Measurements from ENCODE around the gene NTF3.

Gene NTF3

DNA sequence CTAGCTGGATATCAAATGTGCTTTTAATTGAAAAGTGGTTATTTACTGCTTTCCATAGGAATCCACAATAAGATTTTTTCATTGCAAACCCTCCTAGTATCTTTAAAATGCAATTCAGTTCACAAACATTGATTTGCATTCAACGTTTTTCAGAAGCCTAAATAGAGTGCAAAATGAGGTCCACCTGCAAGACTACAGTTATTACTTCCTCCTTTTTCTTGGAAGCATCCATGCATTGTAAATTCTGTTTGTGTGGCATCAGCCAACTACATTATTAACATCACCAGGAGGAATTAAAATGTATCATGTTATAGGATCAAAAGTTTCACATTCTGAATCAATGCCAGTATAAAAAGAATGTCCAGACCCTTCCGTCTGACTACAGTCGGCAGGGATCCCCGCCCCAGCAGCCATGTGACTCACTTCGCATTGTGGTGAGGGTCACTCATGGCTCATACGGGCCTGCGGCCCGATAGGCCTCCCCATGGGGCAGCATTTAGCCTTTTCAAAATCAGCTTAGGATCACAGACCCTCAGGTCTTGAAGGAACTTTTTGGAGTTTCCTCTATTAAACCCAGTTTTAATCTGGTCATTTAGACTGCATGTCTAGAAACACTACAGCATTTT, 46.3 kb downstream of the NTF3 start:
- TF ChIP-seq, protein P1, sequence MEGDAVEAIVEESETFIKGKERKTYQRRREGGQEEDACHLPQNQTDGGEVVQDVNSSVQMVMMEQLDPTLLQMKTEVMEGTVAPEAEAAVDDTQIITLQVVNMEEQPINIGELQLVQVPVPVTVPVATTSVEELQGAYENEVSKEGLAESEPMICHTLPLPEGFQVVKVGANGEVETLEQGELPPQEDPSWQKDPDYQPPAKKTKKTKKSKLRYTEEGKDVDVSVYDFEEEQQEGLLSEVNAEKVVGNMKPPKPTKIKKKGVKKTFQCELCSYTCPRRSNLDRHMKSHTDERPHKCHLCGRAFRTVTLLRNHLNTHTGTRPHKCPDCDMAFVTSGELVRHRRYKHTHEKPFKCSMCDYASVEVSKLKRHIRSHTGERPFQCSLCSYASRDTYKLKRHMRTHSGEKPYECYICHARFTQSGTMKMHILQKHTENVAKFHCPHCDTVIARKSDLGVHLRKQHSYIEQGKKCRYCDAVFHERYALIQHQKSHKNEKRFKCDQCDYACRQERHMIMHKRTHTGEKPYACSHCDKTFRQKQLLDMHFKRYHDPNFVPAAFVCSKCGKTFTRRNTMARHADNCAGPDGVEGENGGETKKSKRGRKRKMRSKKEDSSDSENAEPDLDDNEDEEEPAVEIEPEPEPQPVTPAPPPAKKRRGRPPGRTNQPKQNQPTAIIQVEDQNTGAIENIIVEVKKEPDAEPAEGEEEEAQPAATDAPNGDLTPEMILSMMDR (conservative IDR thresholded peaks at IDR 0.05; ENCODE audit: low read depth, low read length) = no peak
- no peak for DNase-seq (ENCODE audit: low read depth)
- no peak overlapping the region for H3K4me3 ChIP-seq (ENCODE audit: low read depth, low read length)

DNA sequence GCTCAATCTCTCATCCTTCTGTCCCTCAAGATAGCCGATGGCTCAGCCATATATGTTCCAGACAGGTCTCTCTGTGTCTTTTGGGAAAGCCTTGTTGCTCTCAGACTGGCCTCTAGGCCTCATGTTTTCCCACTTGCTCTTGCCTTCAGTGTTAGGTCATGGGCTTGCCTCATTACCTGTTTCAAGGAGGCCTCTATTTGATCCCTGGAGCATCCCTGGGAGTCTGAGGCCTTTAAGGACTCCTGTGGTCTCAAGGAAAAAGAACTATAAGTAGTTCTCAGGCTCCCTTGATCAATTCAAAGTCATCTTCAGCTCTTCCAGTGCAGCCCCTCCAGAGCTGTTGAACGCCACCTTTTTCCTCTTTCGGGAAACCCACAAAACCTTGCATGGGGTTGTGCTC, 47.9 kb downstream of the NTF3 start:
- no peak for DNase-seq (ENCODE audit: low read depth)
- no peak overlapping the region for H3K4me3 ChIP-seq (ENCODE audit: low read depth, low read length)
- TF ChIP-seq, protein P1 (conservative IDR thresholded peaks at IDR 0.05; ENCODE audit: low read depth, low read length) = no peak

DNA sequence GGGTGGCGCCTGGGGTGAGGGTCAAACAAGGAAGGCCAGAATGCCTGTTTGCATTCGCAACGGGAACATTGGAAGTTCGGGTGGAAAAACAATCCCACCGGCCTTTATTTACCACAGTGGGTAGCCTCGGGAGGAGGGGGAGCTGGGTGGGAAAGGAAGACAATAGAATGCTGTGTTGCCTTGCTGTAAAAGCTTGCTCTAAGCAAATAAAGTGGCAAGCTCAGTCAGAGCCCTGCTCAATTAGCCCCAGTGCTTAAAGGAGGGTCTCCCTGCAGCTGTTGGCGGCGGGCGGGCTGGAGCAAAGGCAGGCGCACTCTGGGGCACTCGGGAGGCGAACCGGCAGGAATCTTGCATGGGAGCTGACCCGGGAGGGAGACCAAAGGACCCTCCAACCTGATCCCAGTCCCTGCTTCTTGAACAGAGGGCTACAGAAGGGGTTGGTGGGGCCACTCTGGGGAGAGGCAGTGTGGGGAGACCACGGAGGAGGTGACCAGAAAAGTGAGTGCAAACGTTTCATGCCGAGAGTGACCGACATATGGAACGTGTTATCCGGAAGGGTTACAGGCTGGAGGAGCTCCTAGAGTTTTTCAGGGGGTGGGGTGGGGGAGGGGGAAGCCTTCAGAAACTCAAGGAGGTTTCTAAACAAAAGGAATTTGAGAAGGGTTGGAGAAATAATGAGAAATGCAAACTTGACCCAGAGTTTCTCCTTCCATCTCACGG, 48.5 kb downstream of the NTF3 start:
- DNase-seq (ENCODE audit: low read depth) = no peak
- TF ChIP-seq, protein P1 (conservative IDR thresholded peaks at IDR 0.05; ENCODE audit: low read depth, low read length) = no peak
- H3K4me3 ChIP-seq (ENCODE audit: low read depth, low read length) = no peak overlapping the region

DNA sequence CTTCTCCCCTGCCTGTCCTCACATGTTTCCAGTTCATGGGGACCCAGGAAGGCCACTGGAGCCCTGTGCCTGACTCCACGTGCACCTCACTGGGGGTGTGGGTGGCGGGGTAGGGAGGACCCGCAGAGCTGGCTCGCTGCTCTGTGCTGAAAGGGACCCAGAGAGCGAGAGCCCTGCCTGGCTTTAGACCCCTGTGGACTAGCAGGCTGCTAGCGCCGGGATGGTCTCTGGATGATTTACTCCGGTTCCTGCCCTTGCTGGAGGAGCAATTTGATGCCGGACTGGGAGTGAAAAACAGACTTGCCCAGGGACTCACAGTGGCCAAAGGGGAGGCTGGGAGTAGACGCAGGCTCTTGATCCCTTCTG, 49.0 kb downstream of the NTF3 start:
- no peak overlapping the region for H3K4me3 ChIP-seq (ENCODE audit: low read depth, low read length)
- TF ChIP-seq, protein P1 (conservative IDR thresholded peaks at IDR 0.05; ENCODE audit: low read depth, low read length) = no peak
- no peak for DNase-seq (ENCODE audit: low read depth)

DNA sequence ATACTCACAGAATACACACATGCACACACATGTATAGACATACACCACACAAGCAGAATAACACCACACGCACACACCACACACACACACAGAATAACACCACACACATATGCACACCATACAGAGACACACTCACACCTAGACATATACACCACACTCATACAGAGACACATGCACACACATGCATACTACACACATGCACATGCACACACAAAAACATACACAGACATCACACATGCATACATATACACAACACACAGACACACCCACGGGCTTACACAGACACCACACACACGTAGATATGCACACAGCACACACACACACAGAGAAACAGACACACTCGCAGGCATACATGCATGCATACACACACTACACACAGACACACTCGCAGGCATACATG, 49.7 kb downstream of the NTF3 start:
- TF ChIP-seq, protein P1 (conservative IDR thresholded peaks at IDR 0.05; ENCODE audit: low read depth, low read length) = no peak
- DNase-seq (ENCODE audit: low read depth) = no peak
- H3K4me3 ChIP-seq (ENCODE audit: low read depth, low read length) = no peak overlapping the region

DNA sequence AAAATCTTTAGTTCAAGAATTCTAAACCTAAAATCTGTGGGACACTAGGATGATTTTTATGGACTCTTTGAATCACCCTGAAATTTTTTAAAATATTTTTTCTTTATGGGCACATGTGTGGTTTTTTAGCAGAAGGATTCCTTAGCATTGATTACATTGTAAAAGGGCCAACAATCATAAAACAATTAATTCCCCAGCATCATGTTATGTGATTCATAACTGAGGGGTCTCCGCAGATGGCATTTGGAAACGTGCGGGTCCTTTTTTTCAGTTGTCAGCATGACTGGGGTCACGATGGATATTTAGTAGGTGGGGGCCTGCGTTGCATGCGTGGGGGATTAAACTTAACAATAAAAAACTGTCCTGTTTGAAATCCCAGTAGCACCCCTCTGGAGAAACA, 52.5 kb downstream of the NTF3 start:
- no peak overlapping the region for H3K4me3 ChIP-seq (ENCODE audit: low read depth, low read length)
- DNase-seq (ENCODE audit: low read depth) = no peak
- TF ChIP-seq, protein P1 (conservative IDR thresholded peaks at IDR 0.05; ENCODE audit: low read depth, low read length) = no peak

DNA sequence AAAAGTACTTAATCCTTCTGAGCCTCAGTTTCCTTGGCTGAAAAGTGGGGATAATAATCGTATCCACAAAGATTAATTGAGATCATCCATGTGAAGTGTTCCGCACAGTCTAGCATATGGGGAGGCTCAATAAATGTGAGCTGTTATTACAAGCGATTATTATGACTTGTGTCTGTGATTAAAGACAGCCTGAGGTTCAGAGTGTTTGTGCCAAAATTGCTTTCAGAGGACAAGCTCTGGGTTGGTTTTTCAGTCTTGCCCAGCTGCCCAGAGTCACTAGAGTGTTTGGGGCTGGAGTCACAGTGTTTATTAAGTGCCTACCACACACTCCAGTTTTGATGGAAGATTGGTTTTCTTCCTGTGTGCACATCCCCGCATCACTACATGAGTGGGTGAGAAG, 53.5 kb downstream of the NTF3 start:
- TF ChIP-seq, protein P1 (conservative IDR thresholded peaks at IDR 0.05; ENCODE audit: low read depth, low read length) = no peak
- DNase-seq (ENCODE audit: low read depth) = no peak
- no peak overlapping the region for H3K4me3 ChIP-seq (ENCODE audit: low read depth, low read length)
